Gastroesophageal sphincter (tissue), 4 donors: Measurements from ENCODE around the gene MAP3K1. TPM values are rescaled to one million over a fixed set of nuclear protein-coding genes. Genes with fewer than 3 reads are reported as not detected.

Source experiments
- ATAC-seq: fragments of 150-250 bp; one replicate; pipeline ENCODE4 v1.9.1; 2016; ENCODE audit warnings: mild to moderate bottlenecking, moderate library complexity
- H3K27ac ChIP-seq, 4 donors: fragments of 200-600 bp; sonication (generic) in 3 of 4; 1 replicate in 3 of 4; 2 replicates in 1 of 4; pipeline ENCODE4 v1.5.1; 2016 to 2019
- H3K27me3 ChIP-seq: fragments of 200-600 bp; sonication (generic); one replicate; pipeline ENCODE4 v1.5.1; 2019
- H3K36me3 ChIP-seq, 2 donors: fragments of 200-600 bp; sonication (generic); one replicate each; pipeline ENCODE4 v1.5.1; 2019; ENCODE audit warnings: control low read depth in 1 of 2
- H3K4me1 ChIP-seq, 3 donors: fragments of 200-600 bp; sonication (generic); 1 replicate in 2 of 3; 2 replicates in 1 of 3; pipeline ENCODE4 v1.5.1; 2016 to 2019; ENCODE audit warnings: control low read depth in 2 of 3
- H3K4me3 ChIP-seq, 2 donors: fragments of 200-600 bp; sonication (generic); one replicate each; pipeline ENCODE4 v1.5.1; 2019; ENCODE audit warnings: mild to moderate bottlenecking in 1 of 2, moderate library complexity in 1 of 2
- H3K9me3 ChIP-seq, 3 donors: fragments of 200-600 bp; sonication (generic); one replicate each; pipeline ENCODE4 v1.5.1; 2017 to 2019; ENCODE audit warnings: control low read depth in 2 of 3
- EP300 ChIP-seq: sonication (generic); formaldehyde crosslinking; IDR thresholded peaks from one replicate; pipeline ENCODE4 v1.6.1; 2017; ENCODE audit warnings: antibody characterized with exemption, mild to moderate bottlenecking
- POLR2A ChIP-seq, 2 donors: fragments of 450-650 bp; IDR thresholded peaks; one replicate each; pipeline ENCODE4 v1.6.1; 2017; ENCODE audit warnings: antibody characterized with exemption in 2 of 2, mild to moderate bottlenecking in 2 of 2, moderate library complexity in 1 of 2
- POLR2AphosphoS5 ChIP-seq: sonication (generic); formaldehyde crosslinking; IDR thresholded peaks from one replicate; pipeline ENCODE4 v1.6.1; 2017; ENCODE audit warnings: antibody characterized with exemption
- WGBS, 2 donors: methylation state at CpG; one replicate each; pipeline ENCODE4 v1.1.5; 2018; ENCODE audit warnings: low coverage in 1 of 2; 5-methylcytosine and 5-hydroxymethylcytosine counted together
- total RNA-seq, 4 donors: library from RNA; depleted of rRNA; stranded (reverse); fragments of >200 nt; gene quantifications; one replicate each; pipeline ENCODE4 v1.1.0, GENCODE V29; 2016
- TF ChIP-seq, protein P1 (sequence below), 4 experiments: fragments of 200-600 bp in 2 of 4; fragments of 450-650 bp in 2 of 4; sonication (generic) in 1 of 4; IDR thresholded peaks; one replicate each; pipeline ENCODE4 v1.5.1; 2017 to 2019; ENCODE audit warnings: antibody characterized with exemption in 4 of 4, mild to moderate bottlenecking in 2 of 4, moderate library complexity in 2 of 4

Gene MAP3K1
- total RNA-seq, 4 donors from 2014 or later, result 7.6 to 16.0 (median 9.7) TPM

- H3K27me3 ChIP-seq, result no peaks in the 10 kb centered on the region
- H3K9me3 ChIP-seq, result no peaks in the 10 kb centered on the region
- ATAC-seq, result no peak
- H3K4me1 ChIP-seq, result no peaks in the 10 kb centered on the region
- WGBS, 2 donors, result 90 to 92% methylated on average over 2 of the region's 2 CpGs
- no peak overlapping the region for H3K27ac ChIP-seq
- H3K4me3 ChIP-seq, result no peak overlapping the region
- no peak for TF ChIP-seq POLR2A (IDR thresholded peaks at IDR 0.05)
- no peak for TF ChIP-seq POLR2AphosphoS5
- TF ChIP-seq, protein P1, sequence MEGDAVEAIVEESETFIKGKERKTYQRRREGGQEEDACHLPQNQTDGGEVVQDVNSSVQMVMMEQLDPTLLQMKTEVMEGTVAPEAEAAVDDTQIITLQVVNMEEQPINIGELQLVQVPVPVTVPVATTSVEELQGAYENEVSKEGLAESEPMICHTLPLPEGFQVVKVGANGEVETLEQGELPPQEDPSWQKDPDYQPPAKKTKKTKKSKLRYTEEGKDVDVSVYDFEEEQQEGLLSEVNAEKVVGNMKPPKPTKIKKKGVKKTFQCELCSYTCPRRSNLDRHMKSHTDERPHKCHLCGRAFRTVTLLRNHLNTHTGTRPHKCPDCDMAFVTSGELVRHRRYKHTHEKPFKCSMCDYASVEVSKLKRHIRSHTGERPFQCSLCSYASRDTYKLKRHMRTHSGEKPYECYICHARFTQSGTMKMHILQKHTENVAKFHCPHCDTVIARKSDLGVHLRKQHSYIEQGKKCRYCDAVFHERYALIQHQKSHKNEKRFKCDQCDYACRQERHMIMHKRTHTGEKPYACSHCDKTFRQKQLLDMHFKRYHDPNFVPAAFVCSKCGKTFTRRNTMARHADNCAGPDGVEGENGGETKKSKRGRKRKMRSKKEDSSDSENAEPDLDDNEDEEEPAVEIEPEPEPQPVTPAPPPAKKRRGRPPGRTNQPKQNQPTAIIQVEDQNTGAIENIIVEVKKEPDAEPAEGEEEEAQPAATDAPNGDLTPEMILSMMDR (IDR thresholded peaks at IDR 0.05), result no peak
- TF ChIP-seq EP300, result no peak
- H3K36me3 ChIP-seq, result peaks cover 0 to 79% of the 10 kb centered on the region in 2 donors
Measured at GRCh38 chr5:56871777-56872176, 56.4 kb downstream of the MAP3K1 start.

- no peaks in the 10 kb centered on the region for H3K27me3 ChIP-seq
- 33 to 64% methylated on average over 3 of the region's 3 CpGs for WGBS, 2 donors
- H3K4me3 ChIP-seq, result no peak overlapping the region
- H3K27ac ChIP-seq, result no peak overlapping the region
- TF ChIP-seq POLR2A (IDR thresholded peaks at IDR 0.05) (no peak), EP300 (no peak), POLR2AphosphoS5 (no peak)
- TF ChIP-seq, protein P1 (IDR thresholded peaks at IDR 0.05), result no peak
- no peaks in the 10 kb centered on the region for H3K9me3 ChIP-seq
- ATAC-seq, result no peak
- peaks cover 0 to 81% of the 10 kb centered on the region in 2 donors for H3K36me3 ChIP-seq
- H3K4me1 ChIP-seq, result no peaks in the 10 kb centered on the region
Measured at GRCh38 chr5:56873056-56873455, 57.7 kb downstream of the MAP3K1 start.

GRCh38 chr5:56876327-56876726 is 61.0 kb downstream of the MAP3K1 start:
- H3K4me3 ChIP-seq, result no peak overlapping the region
- H3K36me3 ChIP-seq, result peaks cover 0 to 90% of the 10 kb centered on the region in 2 donors
- TF ChIP-seq EP300 (no peak), POLR2A (IDR thresholded peaks at IDR 0.05) (no peak), POLR2AphosphoS5 (no peak)
- TF ChIP-seq, protein P1 (IDR thresholded peaks at IDR 0.05), result no peak

GRCh38 chr5:56881571-56881970 is 66.2 kb downstream of the MAP3K1 start:
- no peak overlapping the region for H3K4me3 ChIP-seq
- no peaks in the 10 kb centered on the region for H3K4me1 ChIP-seq
- peaks cover 0 to 93% of the 10 kb centered on the region in 2 donors for H3K36me3 ChIP-seq
- ATAC-seq, result no peak
- TF ChIP-seq, protein P1 (IDR thresholded peaks at IDR 0.05), result no peak
- no peaks in the 10 kb centered on the region for H3K27me3 ChIP-seq
- H3K9me3 ChIP-seq, result no peaks in the 10 kb centered on the region
- H3K27ac ChIP-seq, result no peak overlapping the region
- WGBS, 2 donors, result 95 to 98% methylated on average over 3 to 5 of the region's 5 CpGs

More at GRCh38 chr5:56876327-56876726, 61.0 kb downstream of the MAP3K1 start:
- H3K4me1 ChIP-seq, result no peaks in the 10 kb centered on the region
- no peak overlapping the region for H3K27ac ChIP-seq
- H3K9me3 ChIP-seq, result no peaks in the 10 kb centered on the region
- ATAC-seq, result no peak
- 69 to 90% methylated on average over 2 to 3 of the region's 3 CpGs for WGBS, 2 donors
- H3K27me3 ChIP-seq, result no peaks in the 10 kb centered on the region

- ATAC-seq, result no peak
- 85 to 93% methylated on average over 4 to 5 of the region's 5 CpGs for WGBS, 2 donors
- TF ChIP-seq EP300 (no peak), POLR2A (IDR thresholded peaks at IDR 0.05) (no peak)
- TF ChIP-seq, protein P1 (IDR thresholded peaks at IDR 0.05), result no peak
- Histone ChIP-seq H3K4me1 (no peaks in the 10 kb centered on the region), H3K4me3 (no peak overlapping the region), H3K36me3 (peaks cover 0 to 71% of the 10 kb centered on the region in 2 donors), H3K27ac (no peak overlapping the region), H3K27me3 (no peaks in the 10 kb centered on the region), H3K9me3 (no peaks in the 10 kb centered on the region)
Measured at GRCh38 chr5:56893251-56893951, 78.1 kb downstream of the MAP3K1 start.
